Skin of body (tissue), 2 donors: ENCODE measurements around the gene SLC7A5. TPM values are rescaled to one million over a fixed set of nuclear protein-coding genes. Genes with fewer than 3 reads are reported as not detected.

ENCODE experiments used
- DNase-seq: peaks from one replicate; lab custom pipeline; 2025; lab: John Stamatoyannopoulos, UW
- total RNA-seq: library from RNA; depleted of rRNA; stranded (reverse); fragments of >200 nt; gene quantifications from one replicate; pipeline ENCODE4 v1.2.3, GENCODE V29; 2014

SLC7A5 gene
- total RNA-seq, 1 donor from 2014 or later: 5.8 TPM

DNA sequence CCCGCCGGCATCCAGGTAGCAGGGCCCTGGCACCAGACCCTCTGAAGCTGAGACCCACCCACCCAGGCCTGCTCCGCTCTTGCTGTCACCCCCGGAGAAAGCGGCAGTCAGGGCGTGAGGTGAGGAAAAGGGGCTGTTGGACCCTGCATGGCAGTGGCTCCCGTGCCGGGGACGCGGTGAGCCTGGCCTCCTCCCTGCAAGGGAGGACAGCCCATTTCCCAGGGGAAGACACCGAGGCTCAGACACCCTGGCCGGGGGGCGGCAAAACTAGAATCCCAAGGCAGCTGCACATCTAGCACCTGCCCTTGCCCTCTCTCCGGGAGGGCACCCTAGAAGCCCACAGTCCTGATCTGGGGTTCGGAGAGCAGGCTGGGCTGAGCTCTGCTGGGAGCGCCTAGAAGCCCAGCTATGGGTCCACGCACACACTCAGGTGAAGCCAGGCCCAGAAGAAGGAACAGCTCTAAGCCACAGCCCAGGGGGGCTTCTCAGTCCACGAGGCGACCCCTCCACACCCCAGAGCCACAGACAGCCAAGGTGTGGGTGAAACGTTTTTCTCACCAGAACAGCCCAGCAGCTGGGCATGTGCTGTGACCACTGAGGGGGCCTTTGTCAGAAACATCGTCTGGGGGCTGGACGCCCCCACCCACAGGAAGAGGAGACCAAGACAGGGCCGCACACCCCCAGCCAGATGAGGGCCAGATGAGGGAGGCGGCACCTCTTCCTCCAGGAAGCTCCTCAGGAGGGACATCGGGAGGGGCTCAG, 22.4 kb downstream of the SLC7A5 start:
- DNase-seq: no peak

DNA sequence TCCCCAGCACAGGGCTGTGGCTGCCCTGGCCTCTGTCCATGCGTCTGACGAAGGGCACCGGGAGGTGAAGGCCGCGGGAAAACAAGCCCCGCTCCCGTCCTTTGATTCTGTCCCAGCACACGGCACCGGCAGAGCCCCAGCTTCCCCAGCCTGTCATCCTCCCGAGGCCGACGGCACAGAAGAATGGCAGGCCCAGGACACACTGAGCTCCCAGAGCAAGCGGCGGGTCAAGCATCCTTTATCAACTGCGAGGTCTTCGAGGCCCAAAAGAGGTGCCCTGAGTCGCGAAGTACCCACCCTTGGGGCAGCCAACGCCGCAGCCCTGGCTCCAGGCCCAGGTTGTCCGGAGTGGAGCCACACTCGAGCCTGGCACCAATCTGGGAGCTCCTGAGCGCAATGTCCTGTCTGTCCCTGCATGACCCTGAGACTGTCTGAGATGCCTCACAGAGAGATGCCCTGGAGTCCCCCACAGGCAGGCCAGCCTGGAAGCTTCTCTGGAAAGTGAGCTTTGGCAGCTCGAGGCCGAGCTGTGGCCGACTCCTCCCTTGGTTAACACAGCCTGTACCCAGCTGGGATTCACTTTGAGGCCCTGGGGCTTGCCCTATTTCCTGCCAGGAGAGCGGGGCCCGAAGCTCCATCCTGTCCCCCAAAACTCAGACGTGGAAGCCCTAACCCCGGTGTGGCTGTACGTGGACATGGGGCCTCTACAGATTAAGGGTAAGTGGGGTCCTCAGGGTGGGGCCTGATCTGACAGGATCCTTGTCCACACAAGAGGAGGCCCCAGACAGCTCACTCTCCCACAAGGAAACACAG, 23.3 kb downstream of the SLC7A5 start:
- DNase-seq: no peak

DNA sequence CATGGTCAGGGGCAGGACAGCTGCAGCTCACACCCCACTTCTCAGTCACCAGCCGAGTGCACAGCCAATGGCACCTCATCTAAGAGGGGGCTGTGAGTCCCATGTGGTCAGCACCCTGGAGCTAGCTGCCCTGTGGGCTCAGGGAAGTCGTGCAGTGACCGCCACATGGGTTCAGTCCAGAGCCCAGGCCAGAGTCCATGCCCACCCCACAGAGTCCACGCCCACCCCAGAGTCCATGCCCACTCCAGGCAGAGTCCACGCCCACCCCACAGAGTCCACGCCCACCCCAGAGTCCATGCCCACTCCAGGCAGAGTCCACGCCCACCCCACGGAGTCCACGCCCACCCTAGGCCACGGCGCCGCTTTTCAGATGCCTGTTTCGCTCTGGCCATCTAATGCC, 24.1 kb downstream of the SLC7A5 start:
- no peak for DNase-seq

DNA sequence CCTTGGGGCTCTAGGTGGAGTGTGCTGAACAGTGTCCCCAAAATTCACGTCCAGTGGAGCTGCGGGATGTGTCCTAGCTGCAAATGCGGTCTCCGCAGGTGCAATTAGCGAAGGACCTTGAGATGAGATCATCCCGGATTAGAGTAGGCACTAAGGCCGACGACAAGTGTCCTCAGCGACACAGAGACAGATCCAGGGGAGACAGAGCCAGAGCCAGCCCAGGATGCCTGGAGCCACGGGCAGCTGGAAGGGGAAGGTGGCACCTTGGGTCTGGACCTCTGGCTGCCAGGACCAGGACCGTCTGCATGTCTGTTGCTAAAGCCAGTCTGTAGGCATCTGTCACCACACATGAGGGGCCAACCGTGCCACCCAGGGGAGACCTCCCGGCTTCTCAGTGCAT, 24.5 kb downstream of the SLC7A5 start:
- no peak for DNase-seq

DNA sequence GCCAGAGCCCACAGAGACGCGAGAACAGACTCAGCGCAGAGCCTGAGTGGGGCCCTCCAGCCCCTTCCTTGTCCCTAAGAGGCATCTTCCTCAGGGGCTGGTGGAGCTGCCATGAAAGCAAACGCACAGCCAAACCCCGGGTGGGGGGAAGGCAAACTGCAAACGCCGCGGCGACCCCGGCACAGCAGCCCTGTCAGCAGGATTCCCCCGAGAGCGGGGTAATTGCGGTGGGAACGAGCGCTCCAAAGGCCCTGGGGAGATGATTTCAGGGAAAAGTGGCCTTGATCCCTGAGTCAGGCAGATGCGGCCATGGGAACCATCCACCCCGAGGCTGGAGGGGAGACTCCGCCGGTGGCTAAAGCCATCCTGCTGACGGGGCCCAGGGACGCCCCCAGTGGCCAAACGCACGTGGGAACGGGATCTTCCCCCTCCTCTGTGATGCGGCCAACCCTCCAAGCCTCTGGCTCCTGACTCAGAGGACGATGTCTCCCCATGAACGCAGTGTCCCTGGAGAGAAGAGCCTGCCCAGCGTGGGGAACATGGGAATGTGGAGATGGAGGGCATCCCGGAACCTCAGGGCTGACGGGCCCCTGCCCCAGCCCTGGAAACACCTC, 25.1 kb downstream of the SLC7A5 start:
- DNase-seq: no peak

DNA sequence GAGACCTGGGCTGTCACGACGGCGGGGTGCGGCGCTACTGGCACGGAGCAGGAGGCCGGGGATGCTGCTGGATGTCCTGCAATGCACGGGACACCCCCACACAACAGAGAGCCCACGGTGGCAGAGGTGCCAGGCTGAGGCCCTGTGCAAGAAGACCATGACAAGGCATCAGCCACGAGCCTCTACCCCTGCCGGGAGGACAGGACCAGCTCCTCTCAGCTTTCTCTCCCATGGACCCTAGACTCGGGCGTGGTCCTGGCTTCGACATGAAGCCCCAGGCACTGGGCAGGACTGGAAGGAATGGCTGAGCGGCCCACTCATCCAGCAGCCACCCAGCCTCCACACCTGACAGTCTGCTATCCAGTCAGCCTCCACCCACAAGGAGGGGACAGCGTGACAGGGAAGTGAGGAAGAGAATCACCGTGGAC, 25.6 kb downstream of the SLC7A5 start:
- DNase-seq: no peak

DNA sequence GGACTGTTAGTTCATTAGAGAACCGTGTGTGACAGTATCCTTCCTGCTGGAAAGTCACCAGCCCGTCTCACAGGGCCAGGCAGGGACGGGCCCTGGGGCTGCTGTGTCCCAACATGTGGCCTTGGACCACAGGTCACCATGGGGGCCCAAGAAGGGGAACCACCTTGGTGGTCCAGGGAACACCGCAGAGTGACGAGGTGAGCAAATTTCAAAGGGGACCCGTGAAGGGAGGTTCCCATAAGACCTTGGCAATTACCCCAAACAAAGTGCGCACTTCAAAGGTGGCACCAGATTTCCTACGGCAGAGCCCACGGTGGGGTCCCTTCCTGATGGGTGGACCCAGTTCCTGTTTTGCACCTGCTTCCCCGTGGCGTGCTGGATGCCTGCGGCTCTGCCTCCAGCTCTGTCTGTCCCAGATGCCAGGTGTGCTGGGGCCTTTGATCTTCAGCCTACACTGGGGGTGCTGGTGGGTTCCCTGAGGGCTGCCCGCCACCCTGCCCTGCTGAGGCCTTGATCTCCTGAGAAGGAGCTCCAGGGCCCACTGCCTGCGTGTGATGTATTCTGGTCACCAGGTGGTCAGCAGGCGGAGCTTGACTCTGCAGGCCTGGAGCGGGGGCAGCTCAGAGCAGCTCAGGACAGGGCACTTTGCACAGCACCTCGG, 27.0 kb downstream of the SLC7A5 start:
- no peak for DNase-seq

DNA sequence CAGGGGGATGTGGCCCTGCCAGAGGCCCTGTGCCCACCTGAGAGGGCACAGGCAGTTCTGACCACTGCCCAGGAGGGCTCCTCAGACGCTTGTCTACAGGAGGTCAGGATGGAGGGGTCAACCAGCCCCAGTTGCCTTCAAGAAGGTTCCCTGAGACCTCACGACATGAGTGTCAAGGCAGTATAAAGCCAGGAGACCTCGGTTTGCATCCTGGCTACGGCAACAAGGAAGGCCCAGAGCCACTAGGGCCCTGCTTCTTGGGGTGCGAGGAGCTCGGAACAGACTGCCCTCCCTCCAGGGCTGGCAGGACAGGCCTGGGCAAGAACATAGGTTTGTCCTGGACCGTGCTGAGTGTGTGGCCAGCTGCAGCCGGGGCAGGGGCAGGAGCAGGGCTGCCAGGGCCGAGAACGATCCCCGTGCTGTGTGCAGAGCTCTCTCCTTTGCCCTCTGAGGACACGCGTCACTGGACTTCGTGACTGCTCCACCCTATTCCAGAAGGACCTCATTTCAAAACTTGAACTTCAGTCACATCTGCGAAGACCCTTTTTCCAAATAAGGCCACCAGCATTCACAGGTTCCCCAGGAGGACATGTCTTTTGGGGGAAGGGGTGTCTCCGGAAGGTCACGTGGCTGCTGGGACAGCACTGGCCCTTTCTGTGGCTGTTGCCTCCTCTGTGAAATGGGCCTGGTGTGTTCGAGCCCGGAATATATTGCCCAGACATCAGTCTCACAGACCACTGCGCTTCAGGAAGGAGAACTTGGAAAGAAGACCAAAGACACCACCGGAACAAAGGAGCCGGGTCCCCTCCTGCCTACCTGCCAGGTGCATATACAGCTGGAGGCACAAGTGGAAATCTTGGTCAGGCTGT, 27.7 kb downstream of the SLC7A5 start:
- DNase-seq: no peak

DNA sequence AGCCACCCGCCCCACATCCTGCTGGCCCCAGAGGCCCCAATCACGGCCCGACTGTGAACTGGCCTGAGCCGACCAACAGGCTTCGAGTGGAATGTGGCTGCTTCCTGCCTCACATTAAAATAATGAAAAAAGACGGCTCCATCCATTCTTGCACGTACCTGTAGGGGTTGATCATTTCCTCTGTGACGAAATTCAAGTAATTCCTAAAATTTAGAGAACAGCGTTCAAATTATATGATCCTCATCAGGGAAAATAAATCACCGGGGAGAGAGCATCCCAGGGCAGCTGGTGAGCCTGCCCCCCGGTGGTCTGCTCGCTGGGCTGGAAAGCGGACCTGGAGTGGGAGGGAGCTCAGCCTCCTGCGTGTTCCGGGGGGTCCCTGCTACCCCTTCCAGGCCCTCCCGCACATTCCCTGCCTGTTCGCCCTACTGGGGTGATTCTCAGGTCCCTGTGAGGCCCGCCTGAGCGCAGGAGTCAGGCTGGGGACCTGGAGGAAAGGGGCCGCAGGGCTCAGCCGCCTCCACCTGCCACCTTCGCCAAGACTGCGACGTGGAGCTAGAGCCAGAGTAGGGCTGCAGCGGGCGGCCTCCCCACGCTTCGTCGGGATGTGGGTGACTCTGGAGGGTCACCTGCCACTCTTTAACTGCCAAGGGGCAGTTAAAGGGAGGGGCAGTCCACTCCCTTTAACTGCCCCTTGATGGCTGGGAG, 28.9 kb downstream of the SLC7A5 start:
- no peak for DNase-seq

DNA sequence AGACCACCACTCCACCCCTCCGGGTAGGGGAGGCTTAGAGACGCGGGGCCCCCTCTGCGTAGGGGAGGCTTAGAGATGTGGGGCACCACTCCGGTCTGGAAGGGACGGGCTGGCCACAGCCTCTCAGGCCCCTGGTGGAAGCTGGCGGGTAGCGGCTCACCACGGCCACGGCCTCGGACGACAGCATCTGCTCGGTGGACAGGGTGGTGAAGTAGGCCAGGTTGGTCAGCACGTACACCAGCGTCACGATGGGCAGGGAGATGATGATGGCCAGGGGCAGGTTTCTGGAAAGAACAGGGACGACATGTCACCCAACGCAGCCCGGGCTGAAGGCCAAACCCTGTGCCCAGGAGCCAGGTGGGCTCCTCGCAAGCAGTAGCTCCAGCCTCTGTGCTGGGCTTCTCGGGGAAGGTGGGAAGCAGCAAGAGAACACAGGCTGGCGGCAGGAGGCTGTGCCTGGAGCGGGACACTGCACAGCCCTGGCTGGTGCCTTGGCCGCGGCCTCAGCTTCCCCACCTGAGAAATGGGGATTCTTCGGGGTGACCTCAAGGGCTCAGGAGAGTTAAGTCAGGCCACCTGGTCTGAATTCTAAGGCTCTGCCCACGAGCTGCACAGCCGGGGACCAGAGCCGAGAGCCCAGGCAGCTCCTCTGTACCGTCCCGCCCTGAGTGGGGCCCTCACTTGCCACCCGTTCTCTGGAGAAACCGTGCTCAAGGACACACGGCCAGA, 29.6 kb downstream of the SLC7A5 start:
- no peak for DNase-seq

DNA sequence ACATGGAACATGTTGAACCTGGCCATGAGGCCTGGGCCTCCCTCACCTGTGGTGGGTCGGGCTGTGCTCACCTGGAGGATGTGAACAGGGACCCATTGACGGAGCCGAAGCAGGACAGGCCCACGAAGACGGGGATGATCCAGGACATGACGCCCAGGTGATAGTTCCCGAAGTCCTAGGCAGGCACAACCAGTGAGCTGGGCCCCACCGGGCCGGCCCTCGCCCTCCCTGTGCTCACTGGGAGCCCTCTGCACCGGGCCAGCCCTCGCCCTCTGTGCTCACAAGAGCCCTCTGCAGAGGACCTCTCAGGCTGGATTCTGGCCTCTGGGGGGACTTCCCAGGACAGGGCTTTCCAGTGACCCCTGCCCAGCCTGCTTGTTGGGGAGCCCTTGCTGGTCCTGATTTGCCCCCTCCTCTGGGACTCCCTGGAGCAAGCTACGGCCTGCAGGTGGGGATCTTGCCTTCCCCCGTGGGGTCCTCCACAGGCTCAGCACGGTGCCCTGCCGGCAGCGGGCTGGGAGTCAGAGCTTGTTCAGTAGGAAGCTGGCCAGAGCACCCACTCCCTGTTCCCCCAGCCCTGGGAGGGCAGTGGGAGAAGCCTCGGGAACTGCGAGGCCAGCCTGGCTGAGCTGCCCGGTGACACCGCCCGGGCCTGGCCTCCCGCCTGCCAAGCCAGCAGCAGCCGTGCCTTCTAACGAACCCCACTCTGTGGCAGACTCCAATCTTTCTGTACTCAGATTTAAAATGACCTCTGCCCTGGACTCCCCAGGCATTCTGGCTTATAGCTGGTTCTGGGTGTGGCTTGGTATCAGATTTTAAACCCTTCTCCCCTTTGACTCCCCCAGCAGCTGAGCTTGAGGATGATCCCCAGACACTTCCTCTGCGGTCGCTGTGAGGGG, 30.4 kb downstream of the SLC7A5 start:
- DNase-seq: no peak

DNA sequence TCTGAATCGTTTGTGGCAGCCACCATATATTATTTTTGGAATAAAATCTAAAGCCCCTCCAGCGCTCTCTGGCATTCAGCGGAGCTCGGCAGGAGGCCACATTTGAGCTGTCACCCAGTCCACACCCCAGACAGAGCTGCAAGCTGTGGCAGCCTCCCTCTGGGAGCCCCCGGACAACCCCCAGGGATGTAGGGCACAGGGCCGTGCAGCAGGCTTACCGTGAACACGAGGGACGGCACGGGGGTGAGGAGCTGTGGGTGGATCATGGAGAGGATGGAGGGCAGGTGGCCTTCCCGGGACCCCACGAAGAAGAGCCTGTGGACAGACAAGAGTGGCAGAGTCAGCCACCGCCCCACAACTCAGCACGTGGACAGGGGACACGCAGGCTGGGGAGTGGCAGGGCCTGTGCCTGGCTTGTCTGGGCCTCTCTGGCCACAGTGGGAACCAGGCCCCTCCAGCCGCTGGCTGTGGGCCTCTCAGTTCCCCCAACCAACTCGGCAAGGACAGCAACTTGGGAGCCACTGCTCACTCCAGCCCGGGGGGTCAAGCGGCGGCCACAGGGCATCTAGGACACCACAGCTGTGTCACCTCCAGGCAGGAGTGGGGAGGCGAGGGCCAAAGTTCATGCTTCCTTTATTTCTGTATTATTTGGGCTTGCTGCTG, 31.5 kb downstream of the SLC7A5 start:
- no peak for DNase-seq

DNA sequence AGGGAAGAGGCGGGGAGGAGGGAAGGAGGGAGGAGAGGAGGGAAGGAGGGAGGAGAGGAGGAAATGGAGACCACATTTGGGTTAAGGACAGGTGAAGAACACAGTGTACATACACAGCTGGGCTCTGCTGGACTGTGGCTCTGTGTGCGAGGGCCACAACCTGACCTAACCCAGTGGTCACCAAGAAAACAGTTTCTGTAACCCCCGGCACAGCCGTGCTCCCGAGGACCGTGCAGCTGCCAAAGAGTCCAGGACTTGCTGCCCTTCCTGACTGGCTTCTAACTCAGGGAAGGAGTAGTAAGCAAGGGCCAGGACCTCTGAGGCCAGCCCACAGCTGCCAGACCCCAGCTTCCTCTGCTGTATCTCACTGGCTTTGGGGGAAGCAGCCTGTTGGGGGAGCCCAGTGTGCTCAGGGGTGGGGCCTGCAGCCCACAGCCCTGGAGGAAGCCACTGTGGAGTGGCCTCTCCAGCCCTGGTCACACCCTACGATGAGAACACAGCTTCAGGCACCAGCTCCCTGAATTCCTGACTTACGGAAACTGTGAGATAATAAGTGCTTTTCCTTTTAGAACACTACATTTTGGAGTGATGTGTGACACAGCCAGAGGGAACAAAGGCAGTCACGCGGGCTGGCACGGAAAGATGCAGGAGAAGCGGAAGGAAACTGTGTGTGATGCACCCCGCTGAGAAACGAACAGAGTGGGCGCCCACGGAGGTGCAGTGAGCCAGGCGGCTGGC, 32.3 kb downstream of the SLC7A5 start:
- DNase-seq: peak; percentile 9

DNA sequence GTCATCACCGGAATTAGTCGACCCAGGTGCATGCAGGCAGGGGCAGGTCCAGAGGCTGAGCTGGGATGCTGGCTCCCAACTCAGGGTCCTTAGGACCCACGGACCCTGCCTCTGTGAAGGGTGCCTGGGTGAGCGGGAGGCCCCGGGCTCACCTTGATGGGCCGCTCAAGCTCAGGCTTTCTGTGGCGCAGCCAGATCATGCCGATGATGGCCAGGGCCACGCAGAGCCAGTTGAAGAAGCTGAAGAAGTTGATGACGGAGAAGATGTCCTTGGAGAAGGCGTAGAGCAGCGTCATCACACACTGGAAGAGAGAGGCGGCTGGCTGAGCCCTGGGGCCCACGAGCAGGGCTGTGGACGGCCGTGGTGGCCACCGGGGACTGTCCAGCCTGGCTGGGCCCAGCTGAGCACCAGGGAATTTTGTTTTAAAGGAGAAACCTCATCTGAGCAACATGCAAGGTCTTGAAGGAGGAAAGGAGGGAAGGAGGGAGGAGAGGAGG, 32.9 kb downstream of the SLC7A5 start:
- DNase-seq: no peak

DNA sequence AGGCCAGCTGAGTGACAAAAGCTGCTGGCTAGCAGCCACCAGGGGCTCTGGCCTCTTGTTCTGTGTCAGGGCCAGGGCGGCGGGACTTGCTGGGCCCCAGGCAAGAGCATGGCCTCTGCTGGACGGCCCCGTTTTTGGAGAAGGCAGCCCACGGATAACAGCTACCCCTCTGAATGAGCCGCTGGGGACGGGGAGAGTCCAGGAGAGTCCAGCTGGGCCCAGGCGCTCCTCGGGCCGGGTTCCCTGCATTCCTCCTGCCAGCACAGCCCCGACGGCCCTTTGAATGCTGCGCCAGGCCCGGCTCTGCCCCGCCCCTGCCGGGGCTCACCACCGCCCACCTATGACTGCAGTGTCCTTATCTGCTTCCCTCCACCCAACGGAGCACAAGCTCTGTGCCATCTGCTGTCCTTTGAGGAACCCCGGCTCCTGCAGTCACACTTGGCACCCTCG, 33.4 kb downstream of the SLC7A5 start:
- no peak for DNase-seq

DNA sequence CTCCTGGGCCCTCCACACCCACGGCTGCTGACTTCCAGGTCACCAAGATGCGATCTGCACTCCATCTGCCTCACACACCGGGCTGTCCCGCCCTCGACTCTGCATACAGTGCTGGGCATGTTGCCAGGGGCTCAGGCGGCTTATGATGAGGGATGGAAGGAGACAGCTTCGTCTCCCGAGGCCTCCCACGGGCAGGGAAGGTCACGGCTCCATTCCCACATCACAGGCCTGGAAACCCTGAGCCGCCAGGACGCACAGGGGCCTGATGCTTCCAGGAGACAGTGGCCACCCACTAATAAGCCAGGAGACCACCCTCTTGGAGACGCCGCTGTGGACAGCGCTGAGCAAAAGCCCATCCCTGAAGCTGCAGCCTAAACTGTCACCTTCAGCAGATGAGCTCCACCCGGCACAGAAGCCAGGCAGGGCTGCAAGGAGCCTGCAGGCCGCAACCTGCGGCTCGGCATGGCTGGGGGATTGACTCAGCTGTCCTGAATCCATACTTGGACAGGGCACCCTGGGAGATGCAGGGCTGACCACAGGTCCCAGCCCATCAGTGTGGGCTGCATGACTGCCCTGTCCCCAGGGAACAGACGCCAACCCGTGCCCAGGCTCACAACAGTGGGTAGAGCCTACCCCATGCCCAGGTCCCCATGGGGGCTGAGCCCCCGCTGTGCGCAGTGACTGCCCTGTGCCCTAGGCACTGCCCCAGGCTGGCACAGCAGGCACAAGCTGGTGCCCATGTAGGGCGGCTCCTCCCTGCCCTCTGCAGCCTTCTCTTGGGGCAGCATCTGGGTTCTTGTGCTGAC, 34.4 kb downstream of the SLC7A5 start:
- DNase-seq: no peak
